GM18499 (cell line): ENCODE data around the gene CEP170.
"Not testable (repeated sequence)": the region's sequence is repeated elsewhere in the genome, so short reads cannot be mapped to it uniquely, and the experiment has no call there.

Experiments used
- ATAC-seq: cut with Tn5 transposase; IDR thresholded peaks from one replicate; pipeline ENCODE4 v1.9.1; 2021; ENCODE audit warnings: moderate number of reproducible peaks; ENCODE audit not compliant: insufficient read depth, unreplicated experiment

The CEP170 gene

GRCh38 chr1:243184787-243185186, 70.3 kb downstream of the CEP170 start:
- not testable (repeated sequence) for ATAC-seq

GRCh38 chr1:243183661-243184060, 71.4 kb downstream of the CEP170 start:
- not testable (repeated sequence) for ATAC-seq

DNA sequence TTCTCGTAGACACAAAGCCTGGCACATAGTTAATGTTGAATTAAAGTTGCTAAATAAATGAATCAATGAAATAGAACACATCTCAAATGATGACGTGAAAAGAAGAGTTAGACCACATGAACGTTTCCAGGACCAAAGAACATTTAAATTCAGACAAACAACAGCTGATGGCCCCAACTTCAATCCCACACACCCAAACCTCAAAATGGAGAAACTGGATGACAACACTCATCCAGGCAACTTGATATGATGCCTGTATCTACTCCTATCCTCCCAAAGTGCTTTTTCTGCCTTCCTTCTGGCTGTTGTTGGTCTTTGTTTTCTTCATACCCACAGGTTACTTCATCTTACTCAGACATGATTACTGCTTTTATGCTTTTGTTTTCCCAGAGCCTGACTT, 71.9 kb downstream of the CEP170 start:
- ATAC-seq, result not testable (repeated sequence)

DNA sequence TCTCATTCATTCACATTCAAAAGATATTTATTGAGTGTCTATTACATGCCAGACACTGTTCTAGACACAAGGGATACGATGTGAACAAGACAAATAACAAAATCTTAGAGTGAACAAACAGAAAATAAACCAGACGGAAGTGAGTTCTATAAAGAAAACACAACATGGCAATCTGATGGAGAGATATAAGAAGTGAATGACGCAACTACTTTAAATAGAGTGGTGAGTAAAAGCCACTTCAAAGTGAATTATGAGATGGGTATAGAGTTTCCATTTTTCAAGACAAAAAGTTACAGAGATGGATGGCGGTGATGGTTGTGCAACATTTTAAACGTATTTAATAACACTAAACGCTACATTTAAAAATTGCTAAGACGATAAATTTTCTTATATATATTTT, 75.4 kb downstream of the CEP170 start:
- ATAC-seq, result no peak

- ATAC-seq, result not testable (repeated sequence)
Measured at GRCh38 chr1:243177792-243178191, 77.3 kb downstream of the CEP170 start.

DNA sequence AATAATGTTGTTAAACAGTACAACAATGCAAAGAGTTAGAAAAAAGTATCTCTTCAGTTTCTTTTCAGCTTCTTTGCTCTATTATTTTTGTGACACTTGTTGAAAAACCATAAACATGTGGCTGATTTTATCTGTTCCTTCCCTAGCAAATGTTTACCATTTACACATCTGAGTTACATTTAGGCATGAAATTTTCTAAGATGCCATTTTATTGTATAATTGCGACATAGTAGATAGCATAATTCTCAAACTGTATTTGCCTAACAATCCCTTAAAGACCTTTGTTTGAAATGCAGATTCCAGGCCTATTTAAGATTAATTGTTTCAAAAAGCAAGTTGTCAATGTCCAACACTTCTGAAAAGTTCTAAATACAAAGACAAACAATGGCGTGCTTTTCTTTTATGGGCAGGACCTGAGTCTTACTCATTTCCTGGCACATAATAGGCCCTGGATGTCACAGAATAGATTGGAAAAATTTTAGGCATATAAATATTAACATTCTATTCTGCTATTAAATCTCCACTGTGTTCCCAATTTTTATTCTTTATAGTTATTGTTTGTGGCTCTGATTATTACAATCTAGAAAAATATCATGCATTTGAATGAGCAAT, 81.2 kb downstream of the CEP170 start:
- not testable (repeated sequence) for ATAC-seq

DNA sequence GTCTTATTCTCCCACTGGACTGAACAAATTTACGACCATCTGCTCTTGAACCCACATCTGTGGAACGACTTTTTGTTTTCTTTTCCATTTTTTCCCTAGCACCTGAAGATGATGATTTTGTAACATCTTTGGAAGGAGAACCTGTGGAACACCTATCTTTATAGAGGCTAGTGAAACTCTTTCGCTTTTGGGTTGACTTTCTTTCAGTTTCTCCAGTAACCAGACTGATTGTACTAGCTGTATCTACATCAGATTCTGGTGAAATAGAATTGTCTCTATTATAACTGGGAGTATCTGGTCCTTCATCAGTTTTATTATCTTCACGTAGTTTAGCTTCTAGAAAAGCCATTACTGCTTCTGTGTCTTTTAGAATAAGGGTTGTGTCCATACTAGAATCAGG, 90.2 kb downstream of the CEP170 start:
- not testable (repeated sequence) for ATAC-seq

DNA sequence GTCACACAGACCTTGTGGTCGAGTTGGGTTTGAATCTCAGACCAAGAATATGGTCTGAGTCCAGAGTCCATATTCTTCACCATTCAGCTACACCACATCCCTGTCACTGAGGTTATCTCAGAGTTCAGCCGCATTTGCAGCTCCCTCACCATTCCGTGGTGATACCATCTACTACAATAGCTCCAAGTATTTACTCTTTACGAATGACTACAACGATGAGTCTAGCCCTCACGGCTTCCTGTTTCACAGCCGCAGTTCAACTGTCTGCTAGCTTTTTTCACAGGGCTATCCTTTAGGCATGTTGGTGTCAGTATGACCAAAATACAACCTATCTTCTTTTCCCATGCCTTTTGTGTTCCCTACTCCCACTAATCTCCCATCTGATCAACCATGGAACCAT, 104.2 kb downstream of the CEP170 start:
- not testable (repeated sequence) for ATAC-seq

GRCh38 chr1:243149120-243149519, 106.0 kb downstream of the CEP170 start:
- not testable (repeated sequence) for ATAC-seq

GRCh38 chr1:243147351-243147750, 107.7 kb downstream of the CEP170 start:
- ATAC-seq, result not testable (repeated sequence)

DNA sequence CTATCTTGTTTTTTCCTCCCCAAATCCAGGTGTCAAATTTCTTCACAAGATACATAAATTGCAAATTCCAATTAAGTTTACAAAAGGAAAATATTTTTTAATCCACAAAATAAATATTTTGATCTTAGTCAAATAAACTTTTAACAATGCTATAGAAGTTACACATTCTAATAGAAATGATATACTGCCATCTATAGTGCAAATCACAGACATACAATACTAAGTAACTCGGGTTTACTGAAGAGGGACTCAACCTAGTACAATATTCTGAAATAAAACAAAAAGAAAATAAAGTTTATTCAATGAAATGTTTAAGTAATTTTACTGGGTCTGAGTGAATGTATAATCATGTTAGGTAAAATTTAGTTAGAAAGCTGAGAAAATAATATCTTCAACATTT, 114.6 kb downstream of the CEP170 start:
- ATAC-seq, result not testable (repeated sequence)

DNA sequence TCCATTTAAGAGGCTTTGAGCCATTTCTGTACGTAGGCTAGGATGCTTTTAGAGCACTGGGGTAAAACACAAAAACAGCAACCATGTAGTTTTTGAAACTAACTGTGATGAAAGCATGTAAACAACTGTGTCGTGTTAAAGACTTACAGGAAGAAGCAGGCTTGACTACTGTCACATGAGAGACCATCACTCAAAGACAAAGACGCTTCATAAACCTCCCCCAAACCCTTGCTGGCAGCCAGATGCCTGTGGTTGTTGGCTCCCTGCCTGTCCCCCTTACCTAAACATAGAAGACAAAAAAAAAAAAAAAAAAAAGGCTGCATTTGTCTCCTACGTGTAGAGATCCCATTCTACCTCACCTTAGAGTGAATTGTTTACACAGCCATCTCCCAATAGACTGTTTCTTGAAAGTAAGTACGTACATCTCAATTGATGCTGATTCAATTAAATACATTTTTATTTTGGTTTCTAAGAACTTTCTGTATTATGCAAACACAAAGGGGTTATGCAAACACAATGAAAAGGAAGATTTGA, 132.1 kb downstream of the CEP170 start:
- ATAC-seq, result not testable (repeated sequence)

DNA sequence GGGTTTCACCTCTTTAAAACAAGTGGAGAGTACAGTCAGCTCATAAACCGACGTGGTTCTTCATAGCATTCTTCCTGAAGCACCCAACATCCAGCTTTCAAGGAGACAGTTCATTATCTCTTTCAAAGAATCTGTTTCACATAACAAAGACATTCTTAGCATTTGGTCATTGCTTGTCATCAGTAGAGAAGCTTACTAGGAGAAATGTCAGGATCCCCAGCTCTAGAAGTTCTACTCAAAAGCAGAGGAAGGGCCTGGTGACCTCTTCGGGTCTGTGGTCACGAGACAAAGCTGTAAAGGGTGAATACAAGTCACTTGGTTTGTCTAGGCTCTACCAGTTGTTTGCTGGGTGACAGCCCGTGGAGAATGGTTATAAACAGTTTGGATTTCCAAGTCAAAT, 133.1 kb downstream of the CEP170 start:
- ATAC-seq, result not testable (repeated sequence)

GRCh38 chr1:243118601-243119322, 136.3 kb downstream of the CEP170 start:
- not testable (repeated sequence) for ATAC-seq

DNA sequence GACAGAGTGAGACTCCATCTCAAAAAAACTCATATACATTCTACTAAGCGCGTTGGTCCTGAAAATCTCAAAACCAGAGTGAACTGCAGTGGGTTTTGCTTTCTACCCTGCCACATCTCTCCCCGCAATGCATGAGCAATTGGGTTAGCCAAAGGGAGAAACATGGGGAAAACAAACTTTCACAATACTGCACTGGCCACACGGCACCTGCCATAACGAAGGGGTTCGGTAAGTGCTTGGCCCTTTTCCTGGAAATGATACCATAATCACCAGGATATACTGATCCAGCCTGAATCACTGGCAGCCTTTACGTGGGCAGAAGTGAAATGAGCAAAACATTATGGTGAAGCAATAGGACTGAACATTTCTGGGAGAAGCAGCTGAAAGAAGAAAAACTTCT, 138.9 kb downstream of the CEP170 start:
- not testable (repeated sequence) for ATAC-seq

GRCh38 chr1:243114769-243115168, 140.3 kb downstream of the CEP170 start:
- not testable (repeated sequence) for ATAC-seq

DNA sequence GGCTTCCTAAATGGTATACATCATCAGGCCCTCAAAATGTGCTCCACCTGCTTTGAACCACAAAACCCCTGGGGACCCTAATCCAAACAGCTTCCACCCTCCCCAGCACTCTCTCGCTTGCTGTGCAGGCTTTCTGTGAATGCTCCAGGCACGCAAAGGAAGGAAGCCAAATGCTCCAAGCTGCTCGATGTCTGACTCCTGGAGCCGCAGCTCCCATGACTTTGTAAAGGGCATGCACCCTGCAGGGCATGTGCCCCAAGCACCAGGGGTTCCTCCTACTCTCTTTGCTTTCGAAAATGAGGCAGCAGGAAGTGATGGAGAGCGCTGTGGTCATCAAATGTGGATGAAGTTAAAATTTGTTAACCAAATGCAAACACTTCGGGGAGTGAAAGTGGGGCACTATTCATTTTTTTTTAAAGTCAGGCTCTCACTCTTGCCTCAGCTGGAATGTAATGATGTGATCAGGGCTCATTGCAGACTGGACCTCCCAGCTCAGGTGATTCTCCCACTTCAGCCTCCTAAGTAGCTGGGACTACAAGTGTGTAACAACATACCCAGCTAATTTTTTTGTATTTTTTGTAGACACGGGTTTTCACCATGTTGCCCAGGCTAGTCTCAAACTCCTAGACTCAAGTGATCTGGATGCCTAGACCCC, 140.9 kb downstream of the CEP170 start:
- ATAC-seq, result peak; percentile 92

DNA sequence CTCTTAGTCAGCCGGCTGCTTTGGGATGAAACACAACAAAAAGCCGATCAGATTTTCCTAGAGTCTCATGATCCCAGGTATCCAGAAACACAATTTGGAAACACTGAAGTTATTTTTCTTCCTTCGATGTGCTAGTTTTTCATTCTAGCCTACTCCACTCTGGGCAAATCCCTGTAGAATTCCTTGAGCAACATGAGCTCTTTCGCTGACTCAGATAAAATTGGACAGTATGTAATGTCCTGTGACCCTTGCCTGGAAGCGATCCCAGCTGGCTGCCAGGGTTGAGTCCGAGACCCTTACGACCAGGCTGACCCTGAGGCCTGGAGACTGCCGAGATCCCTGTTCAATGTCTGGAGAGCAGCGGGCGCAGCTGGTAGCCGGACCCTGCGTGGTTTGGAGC, 147.9 kb downstream of the CEP170 start:
- ATAC-seq, result not testable (repeated sequence)

- not testable (repeated sequence) for ATAC-seq
Measured at GRCh38 chr1:243105652-243106332, 149.3 kb downstream of the CEP170 start.

DNA sequence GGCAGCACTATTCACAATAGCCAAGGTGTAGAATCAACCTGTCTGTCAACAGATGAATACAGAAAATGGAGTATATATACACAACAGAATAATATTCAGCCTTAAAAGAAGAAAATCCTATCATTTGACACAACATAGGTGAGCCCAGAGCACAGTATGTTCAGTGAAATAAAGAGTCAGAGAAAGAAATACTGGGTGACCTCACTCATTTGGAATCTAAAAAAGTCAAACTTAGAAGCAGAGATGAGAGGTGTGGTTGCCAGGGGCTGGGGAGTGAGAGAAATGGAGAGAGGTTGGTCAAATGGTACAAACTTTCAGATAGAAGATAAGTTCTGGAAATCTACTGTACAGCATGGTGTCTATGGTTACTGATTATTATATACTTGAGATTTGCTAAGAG, 150.0 kb downstream of the CEP170 start:
- ATAC-seq, result not testable (repeated sequence)
